Measurements from ENCODE around the gene STXBP5. TPM values are rescaled to one million over a fixed set of nuclear protein-coding genes. Genes with fewer than 3 reads are reported as not detected.

The STXBP5 gene
- polyA plus RNA-seq, 2 of the 4 experiments (the other 2 are of a cell fraction): 10.8 to 17.8 TPM

- FAIRE-seq: no peak
- DNase-seq (ENCODE audit: low read depth in 1 of 2, low spot score in 1 of 2): peak; percentile 89 to 94
- Histone ChIP-seq H3K4me1 (peaks cover 15% of the 10 kb centered on the region; the same call in 2 of the 3 replicates), H3K4me3 (peak overlapping the region; percentile 84), H3K4me2 (peak overlapping the region; percentile 73), H3K27ac (peak overlapping the region; percentile 95 to 100), H3K9me3 (no peaks in the 10 kb centered on the region)
- CTCF ChIA-PET: interaction anchor here (1.0 to 1.2 kb wide), 2 partner anchors 9 to 300 kb away, joined by 3 to 5 read pairs; no protein-coding TSS in a partner anchor
- TF ChIP-seq CHD2 (IDR thresholded peaks at IDR 0.05; ENCODE audit: low read length, partially characterized antibody) (peak; percentile 48), POLR2A (IDR thresholded peaks at IDR 0.05; ENCODE audit: low read length) (peak; percentile 37), HOXB5 (CRISPR knock-in tag; IDR thresholded peaks at IDR 0.05) (no peak), CHD4 (IDR thresholded peaks at IDR 0.05; ENCODE audit: borderline replicate concordance) (no peak), JUN (IDR thresholded peaks at IDR 0.05) (0 out of 5 replicates have a peak, but pooled peaks of 1 of the 2 experiments have one; percentile 52), HDAC2 (IDR thresholded peaks at IDR 0.05) (no peak), KDM1A (IDR thresholded peaks at IDR 0.05; ENCODE audit: low read depth) (no peak), MAX (IDR thresholded peaks at IDR 0.05) (no peak; the same call in 1 of the 2 replicates), REST (IDR thresholded peaks at IDR 0.05) (peak; percentile 44; the same call in 1 of the 2 replicates), NR3C1 (IDR thresholded peaks at IDR 0.05) (no peak)
- TF ChIP-seq, protein P1, sequence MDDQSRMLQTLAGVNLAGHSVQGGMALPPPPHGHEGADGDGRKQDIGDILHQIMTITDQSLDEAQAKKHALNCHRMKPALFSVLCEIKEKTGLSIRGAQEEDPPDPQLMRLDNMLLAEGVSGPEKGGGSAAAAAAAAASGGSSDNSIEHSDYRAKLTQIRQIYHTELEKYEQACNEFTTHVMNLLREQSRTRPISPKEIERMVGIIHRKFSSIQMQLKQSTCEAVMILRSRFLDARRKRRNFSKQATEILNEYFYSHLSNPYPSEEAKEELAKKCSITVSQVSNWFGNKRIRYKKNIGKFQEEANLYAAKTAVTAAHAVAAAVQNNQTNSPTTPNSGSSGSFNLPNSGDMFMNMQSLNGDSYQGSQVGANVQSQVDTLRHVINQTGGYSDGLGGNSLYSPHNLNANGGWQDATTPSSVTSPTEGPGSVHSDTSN (IDR thresholded peaks at IDR 0.05): peak; percentile 52; the same call in 1 of the 2 replicates
- WGBS (ENCODE audit: missing lambda C conversion rate): 1% methylated on average over 25 of the region's 40 CpGs
- peak; percentile 90 to 96 for ATAC-seq
- POLR2A ChIA-PET: interaction anchor here (0.7 to 1.7 kb wide), 10 partner anchors 13 to 289 kb away, joined by 3 to 10 read pairs (median 5); no protein-coding TSS in a partner anchor
These were observed 1.5 kb upstream of the STXBP5 start for GRCh38 chr6:147202516-147203310.

DNA sequence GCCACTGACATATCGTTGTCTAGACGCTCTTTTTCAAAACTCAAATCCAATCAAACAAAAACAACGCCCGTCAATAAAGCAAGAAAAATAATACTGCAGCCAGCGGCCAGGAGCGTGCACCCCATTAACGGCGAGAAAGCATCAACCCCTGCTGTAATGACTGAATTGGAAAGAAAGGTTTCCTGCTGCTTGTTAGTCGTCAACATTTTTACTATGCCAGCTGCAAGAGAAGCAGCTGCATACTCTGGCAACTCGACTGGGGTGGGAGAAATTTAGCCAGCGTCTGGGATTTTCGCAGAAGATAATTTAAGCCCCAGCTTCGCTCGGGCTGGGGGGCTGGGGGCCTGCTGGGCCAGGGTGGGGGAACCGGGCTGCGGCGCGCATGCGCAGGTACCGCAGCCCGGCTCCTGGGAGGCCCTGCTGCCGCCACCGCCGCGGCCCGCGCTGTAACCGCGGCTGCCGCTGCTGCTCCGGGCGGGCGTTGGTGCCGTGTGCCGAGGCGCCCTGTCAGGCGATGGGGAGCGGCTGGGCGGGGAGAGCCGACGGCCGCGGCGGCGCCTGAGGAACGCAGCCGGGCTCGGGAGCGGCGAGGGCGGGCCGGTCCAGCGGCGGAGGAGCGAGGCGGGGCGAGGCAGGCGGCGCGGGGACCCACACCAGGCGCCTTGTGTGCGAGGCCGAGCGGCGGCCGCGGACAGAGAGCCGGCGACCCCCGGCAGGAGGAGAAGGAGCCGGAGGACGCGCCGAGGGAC, 732 bp upstream of the STXBP5 start:
- ChIA-PET POLR2A (interaction anchor here (0.7 to 1.7 kb wide), 7 partner anchors 12 to 289 kb away, joined by 3 to 10 read pairs (median 4); no protein-coding TSS in a partner anchor), CTCF (interaction anchor here (1.0 to 1.5 kb wide), 2 partner anchors 9 to 301 kb away, joined by 4 to 5 read pairs; no protein-coding TSS in a partner anchor)
- no peak for FAIRE-seq
- ATAC-seq: peak; percentile 75 to 76
- peak; percentile 65 to 68 for DNase-seq (ENCODE audit: low read depth in 1 of 2, low spot score in 1 of 2)
- WGBS (ENCODE audit: missing lambda C conversion rate): under 1% methylated on average over 18 of the region's 74 CpGs
- Histone ChIP-seq H3K4me2 (peak overlapping the region; percentile 71), H3K4me1 (peaks cover 19% of the 10 kb centered on the region; the same call in 2 of the 3 replicates), H3K4me3 (peak overlapping the region; percentile 84), H3K9me3 (no peaks in the 10 kb centered on the region), H3K27ac (peak overlapping the region; percentile 95 to 100)
- TF ChIP-seq HOXA7 (CRISPR knock-in tag; IDR thresholded peaks at IDR 0.05) (no peak), CBX8 (IDR thresholded peaks at IDR 0.05) (no peak), GATA3 (IDR thresholded peaks at IDR 0.05; ENCODE audit: borderline replicate concordance) (no peak), NPAS2 (CRISPR knock-in tag; IDR thresholded peaks at IDR 0.05; ENCODE audit: borderline replicate concordance) (no peak), RCOR1 (IDR thresholded peaks at IDR 0.05; ENCODE audit: low read depth, low read length) (no peak), FOSL2 (IDR thresholded peaks at IDR 0.05) (no peak), FOSL2 (CRISPR knock-in tag; IDR thresholded peaks at IDR 0.05) (no peak), JUN (IDR thresholded peaks at IDR 0.05) (peak in 1 of 2 experiments; percentile 65; a peak in 2 of 5 replicates), NFE2L2 (conservative IDR thresholded peaks at IDR 0.05; ENCODE audit: low read length) (no peak), RARB (CRISPR knock-in tag; IDR thresholded peaks at IDR 0.05) (no peak), FOSB (CRISPR knock-in tag; IDR thresholded peaks at IDR 0.05) (no peak), REST (IDR thresholded peaks at IDR 0.05) (no peak), POLR2A (IDR thresholded peaks at IDR 0.05; ENCODE audit: low read length) (peak; percentile 76)
- TF ChIP-seq, protein P2, sequence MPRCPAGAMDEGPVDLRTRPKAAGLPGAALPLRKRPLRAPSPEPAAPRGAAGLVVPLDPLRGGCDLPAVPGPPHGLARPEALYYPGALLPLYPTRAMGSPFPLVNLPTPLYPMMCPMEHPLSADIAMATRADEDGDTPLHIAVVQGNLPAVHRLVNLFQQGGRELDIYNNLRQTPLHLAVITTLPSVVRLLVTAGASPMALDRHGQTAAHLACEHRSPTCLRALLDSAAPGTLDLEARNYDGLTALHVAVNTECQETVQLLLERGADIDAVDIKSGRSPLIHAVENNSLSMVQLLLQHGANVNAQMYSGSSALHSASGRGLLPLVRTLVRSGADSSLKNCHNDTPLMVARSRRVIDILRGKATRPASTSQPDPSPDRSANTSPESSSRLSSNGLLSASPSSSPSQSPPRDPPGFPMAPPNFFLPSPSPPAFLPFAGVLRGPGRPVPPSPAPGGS (IDR thresholded peaks at IDR 0.05): 0 out of 3 replicates have a peak, but pooled peaks have one; percentile 51

All from A549 (cell line).